DND-41 (cell line): ENCODE measurements around the gene TMA16.

Experiments used
- ATAC-seq: fragments of 200-7000 bp; cut with Tn5 transposase; 3 replicates; pipeline ENCODE4 v1.9.1; 2021; ENCODE audit warnings: low read depth; ENCODE audit not compliant: insufficient read depth
- DNase-seq: peaks from one replicate; pipeline ENCODE4 v3.0.0-alpha.2; 2020
- H2AFZ ChIP-seq: 2 replicates; pipeline ENCODE4 v1.6.0; 2012; ENCODE audit warnings: low read depth, low read length
- H3K27ac ChIP-seq: 2 replicates; pipeline ENCODE4 v1.5.1; 2012; ENCODE audit warnings: low read length, inconsistent platforms
- H3K27me3 ChIP-seq: fragments of 200-600 bp; sonication (generic); 2 replicates; pipeline ENCODE4 v1.6.0; 2012; ENCODE audit warnings: low read length, mild to moderate bottlenecking, inconsistent platforms; ENCODE audit not compliant: insufficient read depth, poor library complexity
- H3K36me3 ChIP-seq: 2 replicates; pipeline ENCODE4 v1.5.1; 2012; ENCODE audit warnings: low read length, inconsistent platforms; ENCODE audit not compliant: insufficient read depth
- H3K4me1 ChIP-seq: 2 replicates; pipeline ENCODE4 v1.5.1; 2012; ENCODE audit warnings: mild to moderate bottlenecking, low read length; ENCODE audit not compliant: insufficient read depth
- H3K4me2 ChIP-seq: 2 replicates; pipeline ENCODE4 v1.6.0; 2012; ENCODE audit warnings: mild to moderate bottlenecking, moderate library complexity, low read length, inconsistent platforms; ENCODE audit not compliant: insufficient read depth
- H3K4me3 ChIP-seq, 2 experiments: fragments of 200-600 bp in 1 of 2; shearing (Covaris generic) in 1 of 2; 2 replicates each; pipeline ENCODE4 v1.5.1; 2012 to 2016; ENCODE audit warnings: inconsistent platforms in 2 of 2, low read length in 2 of 2, mild to moderate bottlenecking in 2 of 2, low read depth in 1 of 2, moderate library complexity in 1 of 2
- H3K79me2 ChIP-seq: 2 replicates; pipeline ENCODE4 v1.6.0; 2012; ENCODE audit warnings: low read length, inconsistent platforms; ENCODE audit not compliant: insufficient read depth
- H3K9ac ChIP-seq: 2 replicates; pipeline ENCODE4 v1.6.0; 2012; ENCODE audit warnings: low read depth, mild to moderate bottlenecking, inconsistent platforms, low read length, moderate library complexity
- H3K9me3 ChIP-seq: 2 replicates; pipeline ENCODE4 v1.5.1; 2012; ENCODE audit warnings: low read length, moderate library complexity, mild to moderate bottlenecking, inconsistent platforms; ENCODE audit not compliant: insufficient read depth, severe bottlenecking
- H4K20me1 ChIP-seq: 2 replicates; pipeline ENCODE4 v1.6.0; 2012; ENCODE audit warnings: low read length; ENCODE audit not compliant: insufficient read depth
- EZH2 ChIP-seq: IDR thresholded peaks from 3 replicates; pipeline ENCODE4 v1.6.1; 2012; ENCODE audit warnings: borderline replicate concordance, low read depth, mild to moderate bottlenecking, moderate library complexity, low read length, inconsistent platforms; ENCODE audit not compliant: severe bottlenecking
- TF ChIP-seq, protein P1 (sequence below): IDR thresholded peaks from 2 replicates; pipeline ENCODE4 v1.5.1; 2012; ENCODE audit warnings: borderline replicate concordance, low read length, moderate library complexity, mild to moderate bottlenecking; ENCODE audit not compliant: poor library complexity, severe bottlenecking; ENCODE audit errors: extremely low read depth

TMA16 gene

DNA sequence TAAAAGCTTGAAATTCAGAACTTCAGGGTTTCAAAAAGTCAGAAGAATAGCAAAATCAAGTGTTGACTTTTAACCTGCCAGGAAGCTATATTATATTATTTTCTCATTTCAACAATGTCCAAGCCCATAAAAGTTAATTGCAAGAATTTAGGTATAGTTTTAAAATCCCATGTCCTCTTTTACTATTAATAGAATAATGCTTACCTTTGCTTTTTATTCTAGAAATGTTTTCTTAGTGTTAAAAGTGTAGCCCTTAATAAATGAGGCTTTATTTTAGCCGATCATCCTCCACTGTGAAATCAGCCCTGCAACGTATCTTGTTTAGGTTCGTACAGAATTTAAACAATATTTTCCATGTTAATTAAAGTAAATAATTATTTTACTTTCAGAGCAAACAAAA, 31.5 kb downstream of the TMA16 start:
- ATAC-seq = no peak
- Histone ChIP-seq H3K4me1 (peaks cover 10% of the 10 kb centered on the region; the same call in 1 of the 2 replicates), H3K36me3 (peaks cover 65% of the 10 kb centered on the region), H3K27me3 (no peaks in the 10 kb centered on the region), H4K20me1 (no peaks in the 10 kb centered on the region), H3K4me3 (no peak overlapping the region), H2AFZ (no peak overlapping the region), H3K4me2 (no peak overlapping the region), H3K9me3 (no peaks in the 10 kb centered on the region), H3K9ac (no peak overlapping the region), H3K27ac (no peak overlapping the region), H3K79me2 (no peaks in the 10 kb centered on the region)
- no peak for TF ChIP-seq EZH2
- TF ChIP-seq, protein P1, sequence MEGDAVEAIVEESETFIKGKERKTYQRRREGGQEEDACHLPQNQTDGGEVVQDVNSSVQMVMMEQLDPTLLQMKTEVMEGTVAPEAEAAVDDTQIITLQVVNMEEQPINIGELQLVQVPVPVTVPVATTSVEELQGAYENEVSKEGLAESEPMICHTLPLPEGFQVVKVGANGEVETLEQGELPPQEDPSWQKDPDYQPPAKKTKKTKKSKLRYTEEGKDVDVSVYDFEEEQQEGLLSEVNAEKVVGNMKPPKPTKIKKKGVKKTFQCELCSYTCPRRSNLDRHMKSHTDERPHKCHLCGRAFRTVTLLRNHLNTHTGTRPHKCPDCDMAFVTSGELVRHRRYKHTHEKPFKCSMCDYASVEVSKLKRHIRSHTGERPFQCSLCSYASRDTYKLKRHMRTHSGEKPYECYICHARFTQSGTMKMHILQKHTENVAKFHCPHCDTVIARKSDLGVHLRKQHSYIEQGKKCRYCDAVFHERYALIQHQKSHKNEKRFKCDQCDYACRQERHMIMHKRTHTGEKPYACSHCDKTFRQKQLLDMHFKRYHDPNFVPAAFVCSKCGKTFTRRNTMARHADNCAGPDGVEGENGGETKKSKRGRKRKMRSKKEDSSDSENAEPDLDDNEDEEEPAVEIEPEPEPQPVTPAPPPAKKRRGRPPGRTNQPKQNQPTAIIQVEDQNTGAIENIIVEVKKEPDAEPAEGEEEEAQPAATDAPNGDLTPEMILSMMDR = no peak
- DNase-seq = no peak

DNA sequence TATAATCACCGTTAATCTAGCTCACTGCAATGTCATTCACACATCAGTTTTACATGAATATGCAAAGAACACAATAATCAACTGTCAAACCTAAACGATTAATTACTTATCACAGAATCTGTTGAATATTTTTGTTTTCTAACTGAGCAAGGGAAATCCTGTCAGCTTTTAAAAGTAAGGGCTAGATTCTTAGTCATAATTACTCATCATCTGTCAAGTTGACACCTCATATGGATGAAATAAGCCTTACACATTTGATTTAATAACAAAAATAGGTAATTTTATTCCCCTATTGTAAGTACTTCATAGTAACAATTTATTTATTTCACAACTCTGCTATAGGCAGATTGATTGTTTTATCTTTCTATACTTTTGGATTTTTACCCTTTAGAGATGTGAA, 32.7 kb downstream of the TMA16 start:
- Histone ChIP-seq H3K79me2 (no peaks in the 10 kb centered on the region), H4K20me1 (no peaks in the 10 kb centered on the region), H3K36me3 (peaks cover 57% of the 10 kb centered on the region), H3K4me2 (no peak overlapping the region), H3K9me3 (no peaks in the 10 kb centered on the region), H3K27ac (no peak overlapping the region), H3K4me3 (no peak overlapping the region), H2AFZ (no peak overlapping the region), H3K4me1 (peaks cover 10% of the 10 kb centered on the region; the same call in 1 of the 2 replicates), H3K9ac (no peak overlapping the region), H3K27me3 (no peaks in the 10 kb centered on the region)
- no peak for ATAC-seq
- no peak for TF ChIP-seq EZH2
- TF ChIP-seq, protein P1 = no peak
- DNase-seq = no peak

DNA sequence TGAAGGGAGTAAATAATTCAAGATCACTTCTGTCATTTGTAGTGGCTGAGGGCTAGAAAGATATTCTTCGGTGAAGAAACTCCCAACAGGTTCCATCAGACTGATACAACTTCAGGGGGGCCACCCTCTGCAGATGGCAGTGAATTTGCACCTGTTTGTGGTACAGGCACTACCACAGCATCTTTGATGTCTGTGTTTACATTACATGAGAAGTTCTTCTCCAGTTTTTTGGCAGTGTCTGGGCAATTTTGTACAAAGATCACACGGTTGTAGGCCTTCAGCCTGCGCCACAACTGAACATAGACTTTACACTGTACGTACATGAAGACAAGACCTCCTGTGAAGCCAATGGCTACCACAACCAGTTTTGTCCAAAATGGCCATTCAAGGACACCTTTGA, 34.2 kb downstream of the TMA16 start:
- Histone ChIP-seq H4K20me1 (no peaks in the 10 kb centered on the region), H3K4me1 (peaks cover 10% of the 10 kb centered on the region; the same call in 1 of the 2 replicates), H3K4me2 (no peak overlapping the region), H3K9ac (no peak overlapping the region), H3K79me2 (no peaks in the 10 kb centered on the region), H3K27ac (no peak overlapping the region), H3K27me3 (no peaks in the 10 kb centered on the region), H3K4me3 (no peak overlapping the region), H3K36me3 (peaks cover 45% of the 10 kb centered on the region), H3K9me3 (no peaks in the 10 kb centered on the region), H2AFZ (no peak overlapping the region)
- ATAC-seq = peak; percentile 98
- DNase-seq = peak; percentile 67
- no peak for TF ChIP-seq EZH2

DNA sequence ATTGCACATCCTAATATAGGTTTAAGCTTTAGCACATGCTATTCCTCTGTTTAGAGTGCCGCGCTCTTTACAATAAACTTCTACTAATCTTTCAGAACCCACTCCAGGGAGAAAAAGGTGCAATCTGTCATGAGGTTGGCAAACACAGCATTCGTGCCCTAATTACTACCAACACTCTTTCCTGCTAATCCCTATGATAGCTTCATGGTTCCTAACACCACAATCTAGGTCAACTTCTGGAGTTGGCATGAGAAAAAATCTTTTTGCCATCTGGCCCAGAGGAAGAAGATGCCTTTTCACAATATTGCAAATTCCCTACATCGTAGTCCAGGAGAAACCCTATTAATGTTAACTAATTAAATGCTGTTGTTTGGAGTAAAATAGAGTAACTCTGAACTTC, 39.6 kb downstream of the TMA16 start:
- DNase-seq (no peak), ATAC-seq (no peak)
- no peak overlapping the region for H3K9ac ChIP-seq
- H3K4me1 ChIP-seq = no peaks in the 10 kb centered on the region
- peaks cover 7% of the 10 kb centered on the region; the same call in 1 of the 2 replicates for H3K36me3 ChIP-seq
- H3K4me3 ChIP-seq = no peak overlapping the region
- H3K27ac ChIP-seq = no peak overlapping the region
- H3K79me2 ChIP-seq = no peaks in the 10 kb centered on the region
- no peaks in the 10 kb centered on the region for H4K20me1 ChIP-seq
- H3K9me3 ChIP-seq = no peaks in the 10 kb centered on the region
- H3K27me3 ChIP-seq = no peaks in the 10 kb centered on the region
- no peak overlapping the region for H3K4me2 ChIP-seq
- no peak overlapping the region for H2AFZ ChIP-seq
- TF ChIP-seq EZH2 = no peak
- TF ChIP-seq, protein P1 = no peak
